Left lung (tissue), 10 donors: Measurements from ENCODE around the gene ITIH5. TPM values are rescaled to one million over a fixed set of nuclear protein-coding genes. Genes with fewer than 3 reads are reported as not detected.

Experiments used
- ATAC-seq: fragments of 200-7000 bp; cut with Tn5 transposase; one replicate; pipeline ENCODE4 v1.9.1; 2020; ENCODE audit warnings: moderate library complexity
- DNase-seq, 4 donors: peaks; one replicate each; pipeline ENCODE4 v3.0.0-alpha.2; 2013 to 2020
- H3K27ac ChIP-seq, 2 donors: fragments of 200-600 bp; sonication (generic) in 1 of 2; one replicate each; pipeline versions ENCODE4 v1.5.0 to v1.8.0; 2020 to 2021
- H3K27me3 ChIP-seq, 2 donors: fragments of 200-600 bp; sonication (generic) in 1 of 2; one replicate each; pipeline versions ENCODE4 v1.5.0 to v1.8.0; 2020 to 2021
- H3K36me3 ChIP-seq, 2 donors: fragments of 200-600 bp; sonication (generic) in 1 of 2; one replicate each; pipeline versions ENCODE4 v1.5.0 to v1.8.0; 2020 to 2021
- H3K4me1 ChIP-seq, 2 donors: fragments of 200-600 bp; one replicate each; pipeline ENCODE4 v1.8.0; 2021
- H3K4me3 ChIP-seq, 2 donors: fragments of 200-600 bp; sonication (generic) in 1 of 2; one replicate each; pipeline versions ENCODE4 v1.5.0 to v1.8.0; 2020 to 2021; ENCODE audit warnings: mild to moderate bottlenecking in 1 of 2
- H3K9me3 ChIP-seq, 2 donors: fragments of 200-600 bp; sonication (generic) in 1 of 2; one replicate each; pipeline versions ENCODE4 v1.5.0 to v1.8.0; 2020 to 2021
- CTCF ChIP-seq, 2 donors: fragments of 200-600 bp; sonication (generic) in 1 of 2; IDR thresholded peaks; one replicate each; pipeline versions ENCODE4 v1.5.0 to v1.8.0; 2021; ENCODE audit warnings: antibody characterized with exemption in 2 of 2
- intact Hi-C, 2 donors: fragments of 100-400 bp; cut with DNase I; formaldehyde crosslinking; loops; one replicate each; pipeline versions ENCODE4 v1.11.2 to v1.14.2; 2022
- polyA plus RNA-seq, 6 donors: library from polyadenylated mRNA; unstranded; fragments of 120-200 nt; gene quantifications; one replicate each; pipeline ENCODE4 v1.2.1, GENCODE V29; 2013; ENCODE audit not compliant: insufficient read length in 6 of 6
- total RNA-seq, 2 donors: library from RNA; stranded (reverse); fragmentation: NEBNext Ultra II Directional; extraction: Animal tissue kit (Norgen Biotek cat#: 25700); gene quantifications; one replicate each; pipeline ENCODE4 v1.2.1, GENCODE V29; 2021
- donor health status: DM: no; HTN: yes; CAD: no.
- donor health status: DM: no; HTN: no; CAD: no.

ITIH5 gene
- total and polyA plus RNA-seq, 8 donors = 7.0 to 40.7 (median 29.9) TPM

- DNase-seq = no peak
- no peak overlapping the region for H3K4me3 ChIP-seq
- H3K9me3 ChIP-seq = no peaks in the 10 kb centered on the region
- H3K27me3 ChIP-seq = peaks cover 0 to 29% of the 10 kb centered on the region in 2 donors
- H3K36me3 ChIP-seq = no peaks in the 10 kb centered on the region
- H3K27ac ChIP-seq = no peak overlapping the region
- ATAC-seq = no peak
- no peak for TF ChIP-seq CTCF (IDR thresholded peaks at IDR 0.05)
- intact Hi-C loops = no loop called here
- no peaks in the 10 kb centered on the region for H3K4me1 ChIP-seq
Measured at GRCh38 chr10:7708832-7709231, 42.1 kb upstream of the ITIH5 start.

- intact Hi-C loops = no loop called here
- Histone ChIP-seq H3K9me3 (no peaks in the 10 kb centered on the region), H3K27me3 (peaks cover 0 to 35% of the 10 kb centered on the region in 2 donors), H3K4me1 (no peaks in the 10 kb centered on the region), H3K36me3 (no peaks in the 10 kb centered on the region), H3K27ac (no peak overlapping the region), H3K4me3 (no peak overlapping the region)
- no peak for ATAC-seq
- no peak for TF ChIP-seq CTCF (IDR thresholded peaks at IDR 0.05)
- no peak for DNase-seq
Measured at GRCh38 chr10:7707858-7708622, 41.3 kb upstream of the ITIH5 start.

GRCh38 chr10:7707102-7707501, 40.3 kb upstream of the ITIH5 start:
- ATAC-seq (peak; percentile 59), DNase-seq (no peak)
- H3K4me3 ChIP-seq = no peak overlapping the region
- no peaks in the 10 kb centered on the region for H3K4me1 ChIP-seq
- intact Hi-C loops = no loop called here
- TF ChIP-seq CTCF (IDR thresholded peaks at IDR 0.05) = no peak
- no peaks in the 10 kb centered on the region for H3K36me3 ChIP-seq
- H3K27me3 ChIP-seq = peaks cover 0 to 37% of the 10 kb centered on the region in 2 donors
- H3K9me3 ChIP-seq = no peaks in the 10 kb centered on the region
- no peak overlapping the region for H3K27ac ChIP-seq

GRCh38 chr10:7706534-7707073, 39.8 kb upstream of the ITIH5 start:
- no peak for TF ChIP-seq CTCF (IDR thresholded peaks at IDR 0.05)
- H3K27me3 ChIP-seq = peaks cover 0 to 42% of the 10 kb centered on the region in 2 donors
- no peaks in the 10 kb centered on the region for H3K4me1 ChIP-seq
- no peak overlapping the region for H3K4me3 ChIP-seq
- H3K9me3 ChIP-seq = no peaks in the 10 kb centered on the region
- DNase-seq = no peak
- no peak overlapping the region for H3K27ac ChIP-seq
- H3K36me3 ChIP-seq = no peaks in the 10 kb centered on the region
- intact Hi-C loops = no loop called here
- no peak for ATAC-seq

- no peak overlapping the region for H3K4me3 ChIP-seq
- no peak for TF ChIP-seq CTCF (IDR thresholded peaks at IDR 0.05)
- DNase-seq = no peak
- intact Hi-C loops = no loop called here
- no peaks in the 10 kb centered on the region for H3K36me3 ChIP-seq
- no peak overlapping the region for H3K27ac ChIP-seq
- no peaks in the 10 kb centered on the region for H3K4me1 ChIP-seq
- H3K9me3 ChIP-seq = no peaks in the 10 kb centered on the region
- peaks cover 0 to 44% of the 10 kb centered on the region in 2 donors for H3K27me3 ChIP-seq
- ATAC-seq = no peak
Measured at GRCh38 chr10:7705341-7705740, 38.6 kb upstream of the ITIH5 start.
